Endothelial cell of umbilical vein (primary cell): ENCODE measurements around the gene RLF. TPM values are rescaled to one million over a fixed set of nuclear protein-coding genes. Genes with fewer than 3 reads are reported as not detected.

Source experiments
- BruUV-seq: library from RNA; stranded (reverse); fragments of 400-500 nt; replicated peaks from 2 replicates; lab custom pipeline; 2021; lab: Mats Ljungman, UMichigan
- CTCF ChIA-PET: fragments of 300-600, 350-600 bp; sonication (Branson Sonifier 250); formaldehyde crosslinking; loops from one replicate; lab custom pipeline; 2021; ENCODE audit warnings: antibody characterized with exemption, inconsistent platforms; lab: Charles Lee
- POLR2A ChIA-PET: fragments of 300-600, 350-600 bp; sonication (Branson Sonifier 250); formaldehyde crosslinking; loops from one replicate; lab custom pipeline; 2021; ENCODE audit warnings: antibody characterized with exemption, inconsistent platforms; lab: Charles Lee
- DNase-seq: peaks from one replicate; pipeline ENCODE4 v3.0.0-alpha.2; 2011; ENCODE audit warnings: low read depth, low spot score
- FAIRE-seq: peaks from 2 replicates; lab custom pipeline; 2011; peaks lifted over from hg19 to GRCh38; lab: Jason Lieb, UNC
- H2AFZ ChIP-seq: 2 replicates; pipeline ENCODE4 v1.6.0; 2012; ENCODE audit warnings: low read depth, low read length, control low read depth, inconsistent platforms
- H3K27ac ChIP-seq: 2 replicates; pipeline ENCODE4 v1.5.1; 2011; ENCODE audit warnings: low read depth, mild to moderate bottlenecking, control low read depth, low read length, moderate library complexity; ENCODE audit not compliant: insufficient read depth
- H3K27me3 ChIP-seq, 2 experiments: 2 replicates each; pipeline versions ENCODE4 v1.6.0 to v1.6.1; 2011; ENCODE audit warnings: low read length in 2 of 2, mixed read lengths in 1 of 2; ENCODE audit not compliant: control insufficient read depth in 2 of 2, insufficient read depth in 2 of 2
- H3K36me3 ChIP-seq, 2 experiments: 2 replicates in 1 of 2; 3 replicates in 1 of 2; pipeline ENCODE4 v1.5.1; 2011; ENCODE audit warnings: low read length in 2 of 2, mild to moderate bottlenecking in 1 of 2, moderate library complexity in 1 of 2; ENCODE audit not compliant: control insufficient read depth in 2 of 2, insufficient read depth in 2 of 2; ENCODE audit errors: extremely low read depth in 1 of 2
- H3K4me1 ChIP-seq: 3 replicates; pipeline ENCODE4 v1.5.1; 2011; ENCODE audit warnings: mild to moderate bottlenecking, low read length; ENCODE audit not compliant: control insufficient read depth, insufficient read depth; ENCODE audit errors: extremely low read depth
- H3K4me2 ChIP-seq: 2 replicates; pipeline ENCODE4 v1.6.1; 2011; ENCODE audit warnings: low read length, control low read depth, mixed read lengths; ENCODE audit not compliant: insufficient read depth
- H3K4me3 ChIP-seq, 3 experiments: fragments of 200-600 bp in 1 of 3; sonication (generic), shearing (Covaris generic) in 1 of 3; replicated peaks in 1 of 3; 2 replicates each; pipeline ENCODE4 v1.5.1; 2011 to 2016; ENCODE audit warnings: control low read depth in 3 of 3, low read length in 3 of 3, mild to moderate bottlenecking in 2 of 3, inconsistent platforms in 1 of 3, low read depth in 1 of 3, moderate library complexity in 1 of 3; ENCODE audit not compliant: insufficient read depth in 1 of 3
- H3K79me2 ChIP-seq: 2 replicates; pipeline ENCODE4 v1.6.0; 2012; ENCODE audit warnings: low read length, inconsistent platforms; ENCODE audit not compliant: control insufficient read depth, insufficient read depth
- H3K9ac ChIP-seq: replicated peaks from 2 replicates; pipeline ENCODE3; 2011; ENCODE audit warnings: low read length, control low read depth; ENCODE audit not compliant: insufficient read depth; ENCODE audit errors: extremely low read depth
- H3K9me1 ChIP-seq: replicated peaks from 3 replicates; pipeline ENCODE4 v1.6.0; 2011; ENCODE audit warnings: mild to moderate bottlenecking, low read length; ENCODE audit not compliant: control insufficient read depth, insufficient read depth; ENCODE audit errors: extremely low read depth
- H3K9me3 ChIP-seq: replicated peaks from 2 replicates; pipeline ENCODE4 v1.5.1; 2012; ENCODE audit warnings: low read length, inconsistent platforms; ENCODE audit not compliant: control insufficient read depth, insufficient read depth
- H4K20me1 ChIP-seq: replicated peaks from 2 replicates; pipeline ENCODE3; 2011; ENCODE audit warnings: mild to moderate bottlenecking, low read length; ENCODE audit not compliant: control insufficient read depth, insufficient read depth; ENCODE audit errors: extremely low read depth
- EZH2 ChIP-seq: IDR thresholded peaks from 2 replicates; pipeline ENCODE4 v1.6.1; 2012; ENCODE audit warnings: borderline replicate concordance, low read depth, mild to moderate bottlenecking, moderate library complexity, low read length, inconsistent platforms; ENCODE audit not compliant: severe bottlenecking
- FOS ChIP-seq: IDR thresholded peaks from 2 replicates; pipeline ENCODE4 v1.6.1; 2011; ENCODE audit warnings: mild to moderate bottlenecking, low read length, moderate library complexity, borderline replicate concordance; ENCODE audit not compliant: insufficient read depth
- JUN ChIP-seq: IDR thresholded peaks from 2 replicates; pipeline ENCODE4 v1.6.1; 2011; ENCODE audit warnings: borderline replicate concordance, low read depth; ENCODE audit not compliant: insufficient read length, insufficient read depth
- POLR2A ChIP-seq: IDR thresholded peaks from 2 replicates; pipeline ENCODE4 v1.6.1; 2012; ENCODE audit warnings: low read depth, mild to moderate bottlenecking, control low read depth, low read length
- POLR2AphosphoS5 ChIP-seq: IDR thresholded peaks from 2 replicates; pipeline ENCODE4 v1.6.1; 2012; ENCODE audit warnings: low read depth, mild to moderate bottlenecking, control low read depth, low read length, moderate library complexity; ENCODE audit not compliant: insufficient read depth
- dilution Hi-C: fragments of 300-500 bp; cut with MboI; formaldehyde crosslinking; loops from one replicate; pipeline ENCODE4 v1.15.0; 2019; ENCODE audit warnings: low sequenced_read_pairs; ENCODE audit not compliant: extremely low pct_ligation_motif_present
- intact Hi-C: fragments of 100-400 bp; cut with micrococcal nuclease; formaldehyde crosslinking; loops from one replicate; pipeline ENCODE4 v1.10.0; 2022
- polyA plus RNA-seq, 4 experiments: library from polyadenylated mRNA; depleted of rRNA in 3 of 4; stranded (reverse) in 3 of 4; unstranded in 1 of 4; fragments of >200 nt; gene quantifications; 2 replicates each; pipeline versions ENCODE4 v1.2.1 to v1.2.3, GENCODE V29; 2011 to 2012; ENCODE audit warnings: missing spikeins in 1 of 4
- total RNA-seq: library from RNA; stranded (reverse); gene quantifications from 2 replicates; pipeline ENCODE4 v1.2.3, GENCODE V29; 2021
- TF ChIP-seq, protein P1 (sequence below): IDR thresholded peaks from 2 replicates; pipeline ENCODE4 v1.6.1; 2011; ENCODE audit not compliant: insufficient read depth, insufficient read length
- TF ChIP-seq, protein P2 (sequence below), 2 donors: IDR thresholded peaks; 1 replicate in 1 of 2; 2 replicates in 1 of 2; pipeline ENCODE4 v1.5.1; 2011; ENCODE audit warnings: low read length in 2 of 2, mild to moderate bottlenecking in 2 of 2, moderate library complexity in 2 of 2, control low read depth in 1 of 2, inconsistent platforms in 1 of 2, low read depth in 1 of 2; ENCODE audit not compliant: insufficient read depth in 1 of 2; ENCODE audit errors: extremely low read depth in 1 of 2

RLF gene
- total and polyA plus RNA-seq, 2 donors (not counting 3 experiments of a cell fraction or from before 2014, with no cell fraction given): 2.7 to 9.4 TPM

DNA sequence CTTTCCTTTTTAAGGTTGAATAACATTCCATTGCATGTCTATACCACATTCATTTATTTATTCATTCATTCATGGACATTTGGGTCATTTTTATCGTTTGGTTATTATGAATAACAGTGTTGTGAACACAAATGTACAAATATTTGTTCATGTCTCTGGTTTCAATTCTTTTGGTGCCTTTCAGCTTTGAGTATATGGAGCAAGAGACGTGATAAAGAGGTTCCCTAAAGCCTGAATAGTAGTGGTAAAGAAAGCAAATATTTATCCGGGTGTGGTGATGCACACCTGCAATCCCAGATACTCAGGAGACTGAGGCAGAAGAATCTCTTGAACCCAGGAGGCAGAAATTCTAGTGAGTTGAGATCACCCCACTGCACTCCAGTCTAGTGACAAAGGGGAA lies 5.3 kb upstream of the RLF start:
- Histone ChIP-seq H3K4me2 (no peak overlapping the region), H3K4me1 (peaks cover 3% of the 10 kb centered on the region), H2AFZ (no peak overlapping the region), H4K20me1 (no peaks in the 10 kb centered on the region), H3K27me3 (peaks cover 12 to 35% of the 10 kb centered on the region in 2 experiments), H3K9me1 (no peaks in the 10 kb centered on the region), H3K79me2 (no peaks in the 10 kb centered on the region), H3K9me3 (no peaks in the 10 kb centered on the region), H3K36me3 (no peaks in the 10 kb centered on the region), H3K4me3 (no peak overlapping the region), H3K27ac (no peak overlapping the region), H3K9ac (no peak overlapping the region)
- TF ChIP-seq EZH2: no peak
- no peak for TF ChIP-seq POLR2A
- no peak for TF ChIP-seq JUN
- TF ChIP-seq FOS: no peak
- no peak for TF ChIP-seq POLR2AphosphoS5
- TF ChIP-seq, protein P1, sequence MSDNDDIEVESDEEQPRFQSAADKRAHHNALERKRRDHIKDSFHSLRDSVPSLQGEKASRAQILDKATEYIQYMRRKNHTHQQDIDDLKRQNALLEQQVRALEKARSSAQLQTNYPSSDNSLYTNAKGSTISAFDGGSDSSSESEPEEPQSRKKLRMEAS: no peak
- TF ChIP-seq, protein P2, sequence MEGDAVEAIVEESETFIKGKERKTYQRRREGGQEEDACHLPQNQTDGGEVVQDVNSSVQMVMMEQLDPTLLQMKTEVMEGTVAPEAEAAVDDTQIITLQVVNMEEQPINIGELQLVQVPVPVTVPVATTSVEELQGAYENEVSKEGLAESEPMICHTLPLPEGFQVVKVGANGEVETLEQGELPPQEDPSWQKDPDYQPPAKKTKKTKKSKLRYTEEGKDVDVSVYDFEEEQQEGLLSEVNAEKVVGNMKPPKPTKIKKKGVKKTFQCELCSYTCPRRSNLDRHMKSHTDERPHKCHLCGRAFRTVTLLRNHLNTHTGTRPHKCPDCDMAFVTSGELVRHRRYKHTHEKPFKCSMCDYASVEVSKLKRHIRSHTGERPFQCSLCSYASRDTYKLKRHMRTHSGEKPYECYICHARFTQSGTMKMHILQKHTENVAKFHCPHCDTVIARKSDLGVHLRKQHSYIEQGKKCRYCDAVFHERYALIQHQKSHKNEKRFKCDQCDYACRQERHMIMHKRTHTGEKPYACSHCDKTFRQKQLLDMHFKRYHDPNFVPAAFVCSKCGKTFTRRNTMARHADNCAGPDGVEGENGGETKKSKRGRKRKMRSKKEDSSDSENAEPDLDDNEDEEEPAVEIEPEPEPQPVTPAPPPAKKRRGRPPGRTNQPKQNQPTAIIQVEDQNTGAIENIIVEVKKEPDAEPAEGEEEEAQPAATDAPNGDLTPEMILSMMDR (IDR thresholded peaks at IDR 0.05; ENCODE audit: extremely low read depth in 1 of 2, insufficient read depth in 1 of 2, low read depth in 1 of 2, low read length in 2 of 2): no peak
- dilution Hi-C loops (no loop called here), intact Hi-C loops (no loop called here)
- no peak for FAIRE-seq
- no peak for DNase-seq
- BruUV-seq: no TSS peak
- POLR2A ChIA-PET: no interaction called here
- CTCF ChIA-PET: interaction anchor here (1.9 to 9.7 kb wide), 5 partner anchors 12 to 249 kb away, joined by 9 to 362 read pairs (median 95); no protein-coding TSS in a partner anchor
